Measurements from ENCODE around the gene SASH1.

SASH1 gene

GRCh38 chr6:148406579-148407371 lies 64.1 kb downstream of the SASH1 start:
- FAIRE-seq: no peak

GRCh38 chr6:148407372-148407771 lies 64.7 kb downstream of the SASH1 start:
- FAIRE-seq: no peak

DNA sequence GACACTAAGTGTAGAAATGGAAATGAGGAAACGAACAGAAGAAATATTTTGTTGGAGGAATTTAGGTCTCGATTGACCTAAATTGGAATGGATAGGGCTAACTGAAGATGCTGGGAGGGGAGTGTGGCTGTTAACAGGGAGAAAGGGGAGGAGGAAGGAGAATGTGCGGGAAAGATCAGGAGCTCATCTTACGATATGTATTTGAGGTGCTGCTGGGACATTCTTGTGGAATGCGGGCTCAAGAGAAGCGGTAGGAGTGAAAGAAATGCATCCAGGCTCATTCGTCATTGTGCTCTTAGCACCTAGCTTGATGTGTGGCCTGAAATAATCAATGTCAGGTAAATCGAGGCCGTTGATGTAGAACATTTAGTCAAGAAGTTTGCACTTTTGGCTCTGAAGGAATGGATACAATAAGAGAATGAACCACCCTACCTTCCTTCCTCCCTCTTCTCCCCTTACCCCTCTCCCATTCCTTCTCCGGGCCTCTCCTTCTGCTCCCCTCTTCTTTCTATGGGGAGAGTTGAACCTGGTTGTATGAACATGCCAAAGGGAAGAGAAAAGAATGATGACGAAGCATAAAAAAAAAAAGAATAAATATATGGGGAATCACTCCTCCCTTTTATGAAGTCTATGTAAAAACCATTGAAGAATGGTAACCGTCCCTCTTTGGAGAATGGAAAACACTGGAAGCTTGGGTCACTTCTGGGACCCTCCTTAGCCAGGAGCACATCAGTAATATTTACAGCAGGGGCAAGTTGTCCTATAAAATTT lies 70.9 kb downstream of the SASH1 start:
- FAIRE-seq: no peak

DNA sequence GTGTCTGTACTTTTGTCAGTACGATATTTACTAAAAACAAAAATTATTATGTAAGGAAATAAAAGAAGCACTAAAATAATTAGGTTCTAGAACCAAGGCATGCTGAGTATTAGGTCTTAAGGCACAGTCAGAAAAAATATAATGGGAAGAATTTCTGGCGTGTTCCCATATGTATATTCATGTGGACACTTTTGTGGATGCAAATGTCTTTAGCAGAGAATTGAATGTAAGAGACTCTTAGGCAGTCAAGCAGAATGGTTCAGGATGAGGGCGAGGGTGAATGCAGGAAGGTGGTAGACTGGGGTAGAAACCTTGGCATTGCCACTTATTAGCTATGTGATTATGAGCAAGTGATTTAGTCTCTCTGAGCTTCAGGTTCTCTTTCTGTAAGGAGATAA lies 71.5 kb downstream of the SASH1 start:
- FAIRE-seq: no peak

GRCh38 chr6:148414836-148415235 lies 72.2 kb downstream of the SASH1 start:
- no peak for FAIRE-seq

GRCh38 chr6:148415511-148416260 lies 73.0 kb downstream of the SASH1 start:
- FAIRE-seq: no peak

GRCh38 chr6:148416330-148416965 lies 73.8 kb downstream of the SASH1 start:
- FAIRE-seq: no peak

DNA sequence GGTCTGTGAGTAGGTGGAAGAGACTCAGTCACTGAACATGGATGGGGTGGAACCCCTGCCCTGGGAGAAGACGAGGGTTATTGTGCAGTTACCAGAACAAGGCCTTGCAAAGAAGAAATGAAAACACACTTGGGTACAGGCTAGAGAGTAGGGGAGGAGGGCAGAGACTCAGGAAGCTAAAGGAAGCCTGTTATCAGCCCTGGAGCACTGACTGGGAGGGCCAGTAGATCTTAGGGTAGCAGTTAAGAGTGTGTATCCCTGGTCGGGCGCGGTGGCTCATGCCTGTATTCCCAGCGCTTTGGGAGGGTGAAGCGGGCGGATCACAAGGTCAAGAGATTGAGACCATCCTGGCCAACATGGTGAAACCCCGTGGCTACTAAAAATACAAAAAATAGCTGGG lies 74.4 kb downstream of the SASH1 start:
- FAIRE-seq: no peak

DNA sequence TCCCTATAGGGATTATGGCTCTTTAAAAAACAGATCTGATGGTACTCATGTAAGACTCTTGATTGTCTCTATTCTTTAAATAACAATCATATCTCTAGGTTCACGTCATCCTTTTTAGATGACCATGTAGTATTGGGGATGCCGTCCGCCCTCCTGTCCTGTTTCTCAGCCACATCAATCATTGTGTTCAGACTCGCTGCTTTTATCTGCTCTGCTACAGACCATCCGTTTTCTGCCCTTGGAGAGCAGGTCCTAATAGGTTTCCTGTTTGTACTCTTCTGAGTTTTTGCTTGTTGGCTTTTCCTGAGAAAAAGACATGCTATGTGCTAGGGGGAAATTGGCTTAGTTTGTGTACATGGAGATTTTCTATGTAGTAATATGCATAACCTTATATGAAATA lies 76.8 kb downstream of the SASH1 start:
- no peak for FAIRE-seq

GRCh38 chr6:148422085-148422484 lies 79.4 kb downstream of the SASH1 start:
- no peak for FAIRE-seq

DNA sequence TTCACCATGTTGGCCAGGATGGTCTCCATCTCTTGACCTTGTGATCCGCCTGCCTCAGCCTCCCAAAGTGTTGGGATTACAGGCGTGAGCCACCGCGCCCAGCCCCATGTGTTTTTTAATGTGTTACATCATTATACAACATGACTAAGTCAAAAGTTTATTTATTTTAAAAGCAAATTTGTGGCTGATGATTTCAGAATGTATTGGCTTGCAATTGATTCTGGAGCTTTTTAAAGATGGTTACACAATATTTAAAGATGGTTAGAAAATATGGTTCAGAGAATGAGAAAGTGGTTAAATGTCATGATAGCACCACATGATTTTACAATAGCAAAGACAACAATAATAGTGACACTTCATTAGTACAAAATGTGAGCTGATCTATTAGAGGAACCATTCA lies 80.5 kb downstream of the SASH1 start:
- no peak for FAIRE-seq

- no peak for FAIRE-seq
Observed at GRCh38 chr6:148423601-148424270, 81.1 kb downstream of the SASH1 start.

- FAIRE-seq: no peak
Observed at GRCh38 chr6:148425443-148425842, 82.8 kb downstream of the SASH1 start.

GRCh38 chr6:148426317-148426977 lies 83.8 kb downstream of the SASH1 start:
- FAIRE-seq: no peak

- FAIRE-seq: no peak
Observed at GRCh38 chr6:148427333-148427732, 84.7 kb downstream of the SASH1 start.

DNA sequence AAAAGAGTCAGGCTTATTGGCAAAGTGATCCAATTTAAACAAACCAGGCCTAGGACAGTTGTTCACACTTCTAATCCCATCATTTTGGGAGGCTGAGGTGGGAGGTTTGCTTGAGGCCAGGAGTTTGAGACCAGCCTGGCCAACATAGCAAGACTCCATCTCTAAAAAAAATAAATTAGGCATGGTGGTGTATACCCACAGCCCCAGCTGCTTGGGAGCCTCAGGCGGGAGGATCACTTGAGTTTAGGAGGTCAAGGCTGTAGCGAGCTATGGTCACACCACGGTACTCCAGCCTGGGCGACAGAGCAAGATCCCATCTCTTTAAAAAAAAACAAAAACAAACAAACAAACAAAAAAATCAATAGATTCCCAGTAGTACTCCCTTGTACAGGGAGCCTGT lies 86.8 kb downstream of the SASH1 start:
- no peak for FAIRE-seq

DNA sequence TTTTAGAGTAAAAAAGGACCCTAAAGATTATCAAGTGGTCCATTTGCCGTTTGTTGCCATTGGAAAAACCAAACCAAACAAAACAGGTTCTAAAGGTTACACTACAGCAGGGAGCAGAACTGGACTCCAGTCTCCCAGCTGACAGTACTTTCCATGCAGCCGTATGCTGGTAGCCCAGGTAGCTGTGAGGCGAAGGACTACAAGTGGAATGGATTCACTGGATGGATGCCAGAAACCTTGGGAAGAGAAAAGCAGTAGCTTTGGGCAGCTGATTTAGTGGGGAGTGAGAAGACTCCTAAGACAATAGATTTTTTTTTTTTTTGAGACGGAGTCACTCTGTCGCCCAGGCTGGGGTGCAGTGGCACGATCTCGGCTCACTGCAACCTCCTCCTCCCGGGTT lies 88.3 kb downstream of the SASH1 start:
- FAIRE-seq: no peak

DNA sequence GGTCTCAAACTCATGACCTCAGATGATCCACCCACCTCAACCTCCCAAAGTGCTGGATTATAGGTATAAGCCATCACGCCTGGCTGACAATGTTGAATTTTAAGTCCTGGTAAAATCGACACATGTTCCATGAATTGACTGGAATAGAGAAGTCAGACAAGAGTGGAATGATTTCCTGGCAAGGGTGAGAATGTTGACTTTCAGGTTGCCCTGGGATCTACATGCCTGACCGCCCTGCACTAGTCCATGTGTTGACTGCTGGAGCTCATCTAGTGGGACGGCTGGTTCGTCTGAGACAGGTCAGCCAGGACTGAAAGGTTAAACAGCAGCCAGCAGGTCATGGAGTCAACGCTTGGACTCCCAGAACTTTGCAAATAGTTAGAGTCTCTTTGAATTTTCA lies 88.8 kb downstream of the SASH1 start:
- no peak for FAIRE-seq

- no peak for FAIRE-seq
Observed at GRCh38 chr6:148431840-148432239, 89.2 kb downstream of the SASH1 start.

DNA sequence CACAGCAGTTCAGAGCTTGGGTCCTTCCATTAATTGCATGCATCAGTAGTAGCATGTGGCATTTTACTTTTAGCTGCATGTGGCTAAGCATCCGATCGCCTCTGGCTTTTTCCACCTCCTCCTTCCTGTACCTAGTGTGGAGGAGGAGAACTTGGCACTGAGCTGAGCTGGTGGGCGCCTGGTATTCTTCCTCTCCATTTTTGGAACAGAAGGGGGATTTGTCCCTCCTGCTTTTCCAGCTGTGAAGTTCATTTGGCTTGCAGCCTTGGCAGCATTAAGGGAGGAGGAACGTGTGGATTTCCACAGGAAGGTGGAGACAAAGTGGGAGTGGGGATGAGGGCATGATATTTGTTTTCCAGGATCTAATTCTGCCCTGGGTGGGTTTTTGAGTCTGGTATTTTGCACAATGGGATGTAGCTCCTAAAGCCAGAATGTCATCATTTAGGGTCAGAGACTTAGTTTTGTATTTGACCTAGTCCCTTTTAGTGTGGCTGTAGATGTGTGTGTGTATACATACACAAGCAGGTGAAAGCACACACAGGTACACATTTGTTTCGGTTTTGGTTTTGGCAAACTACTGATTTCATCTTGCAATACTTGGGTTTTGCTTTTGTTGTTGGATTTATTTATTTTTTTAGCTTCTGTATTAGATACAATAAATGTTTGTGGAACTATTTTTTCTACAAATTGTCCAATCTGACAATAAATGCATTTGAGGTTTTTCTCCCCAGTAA lies 90.0 kb downstream of the SASH1 start:
- no peak for FAIRE-seq

DNA sequence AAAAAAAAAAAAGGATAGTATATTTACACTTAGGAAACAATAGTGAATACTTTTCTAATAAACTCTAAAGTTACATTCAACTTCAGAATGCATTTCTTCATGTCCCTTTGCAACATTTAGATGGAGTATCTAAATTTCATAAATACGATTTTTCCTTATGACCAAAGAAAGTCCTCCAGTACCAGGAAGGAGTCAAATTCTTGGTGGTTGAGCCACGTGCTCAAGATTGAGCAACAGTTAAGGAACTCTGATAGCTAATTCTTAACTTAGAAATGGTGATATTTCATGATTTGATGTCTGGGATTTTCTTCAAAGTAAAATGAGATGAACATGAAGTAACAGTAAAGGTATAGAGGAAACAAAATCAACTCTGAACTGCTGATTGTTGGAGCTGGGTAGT lies 92.7 kb downstream of the SASH1 start:
- FAIRE-seq: no peak
